Stimulated activated CD8-positive, alpha-beta memory T cell treated with anti-CD3 and anti-CD28 coated beads, Interleukin-15, amount 100 ng/mL, for 24 hours (primary cell): Measurements from ENCODE around the gene CABS1.

Source experiments
- DNase-seq: peaks from one replicate; pipeline ENCODE4 v3.0.0-alpha.2; 2020; ENCODE audit warnings: low read depth

CABS1 gene

DNA sequence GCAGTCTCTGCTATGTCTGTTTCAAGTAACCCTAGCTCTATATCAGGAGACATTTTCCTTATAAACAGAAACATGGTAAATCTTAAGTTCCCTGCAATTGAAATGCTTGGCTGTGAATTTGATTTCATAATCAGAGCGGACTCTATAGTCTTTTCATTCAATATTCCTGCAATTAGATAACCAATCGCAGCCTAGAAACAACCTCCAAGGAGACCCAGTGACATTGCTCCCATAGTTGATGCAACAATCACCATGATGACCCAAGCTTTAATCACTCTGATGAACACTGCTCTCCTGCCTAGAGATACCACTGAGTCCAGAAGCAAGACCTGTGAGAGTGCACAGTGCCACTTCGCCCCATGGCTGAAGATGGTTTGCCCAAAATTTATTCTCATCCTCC lies at the start of gene CABS1:
Gene CABS1 (plus strand): TSS at position 301 of the 400 bp plus-strand sequence. CDS start 59 bp downstream, at position 360.
- no peak for DNase-seq

DNA sequence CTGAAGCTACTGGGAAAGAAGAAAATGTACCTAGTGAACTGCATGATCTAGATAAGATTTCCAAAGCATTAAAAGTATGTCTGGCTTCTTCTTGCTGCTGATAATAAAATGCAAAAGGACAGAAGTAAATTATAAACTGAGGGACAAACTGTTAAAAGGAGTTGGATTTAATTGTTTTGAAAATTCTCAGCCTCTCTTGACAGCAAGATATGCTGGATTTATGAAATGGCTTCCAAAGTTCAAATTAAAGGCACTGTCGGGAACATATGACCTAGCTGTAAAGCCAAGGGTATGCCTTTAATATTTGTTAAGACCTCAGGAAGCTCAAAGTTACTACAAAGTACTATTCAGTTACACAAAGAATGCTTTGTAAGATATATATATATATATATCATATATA lies 46.1 kb upstream of the CABS1 start:
- no peak for DNase-seq

GRCh38 chr4:70291341-70291740 lies 43.4 kb upstream of the CABS1 start:
- DNase-seq: no peak

DNA sequence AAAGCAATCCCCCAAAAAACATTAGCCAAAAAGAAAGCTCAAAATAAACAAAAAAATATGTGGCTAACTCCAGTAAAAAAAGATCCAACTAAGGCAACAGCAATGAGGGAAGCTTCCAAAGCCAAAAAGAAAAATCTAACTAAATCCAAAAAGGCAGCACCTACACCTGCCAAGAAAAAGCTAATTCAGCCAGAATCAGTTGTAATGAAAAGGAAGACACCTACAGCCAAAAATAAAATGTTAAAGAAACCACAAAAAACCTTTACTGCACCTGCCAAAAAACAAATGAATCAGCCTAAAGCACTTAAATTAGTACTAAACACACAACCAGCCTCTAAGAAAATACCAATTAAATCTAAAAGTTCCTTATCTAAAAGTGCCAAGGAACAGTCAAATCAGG lies 37.2 kb upstream of the CABS1 start:
- DNase-seq: no peak

DNA sequence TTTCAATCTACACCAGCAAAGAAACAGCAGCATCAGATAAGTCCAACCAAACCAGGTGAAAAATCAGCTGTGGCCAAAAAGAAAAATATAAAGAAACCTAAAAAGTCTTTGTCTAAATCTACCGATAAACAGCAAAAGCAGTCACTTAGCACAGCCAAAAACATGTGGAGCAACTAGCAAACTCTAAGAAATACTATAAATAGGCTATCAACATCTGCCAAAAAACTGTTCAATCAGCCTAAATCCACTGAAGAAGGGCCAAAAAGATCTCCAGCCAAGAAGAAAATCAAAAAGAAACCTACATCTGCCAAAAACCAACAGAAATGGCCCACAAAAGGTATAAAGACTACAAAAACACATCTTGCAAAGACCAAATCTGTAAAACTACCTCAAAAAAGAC lies 36.7 kb upstream of the CABS1 start:
- no peak for DNase-seq

- no peak for DNase-seq
Measured at GRCh38 chr4:70299643-70300042, 35.1 kb upstream of the CABS1 start.

- no peak for DNase-seq
Measured at GRCh38 chr4:70300215-70300614, 34.6 kb upstream of the CABS1 start.

DNA sequence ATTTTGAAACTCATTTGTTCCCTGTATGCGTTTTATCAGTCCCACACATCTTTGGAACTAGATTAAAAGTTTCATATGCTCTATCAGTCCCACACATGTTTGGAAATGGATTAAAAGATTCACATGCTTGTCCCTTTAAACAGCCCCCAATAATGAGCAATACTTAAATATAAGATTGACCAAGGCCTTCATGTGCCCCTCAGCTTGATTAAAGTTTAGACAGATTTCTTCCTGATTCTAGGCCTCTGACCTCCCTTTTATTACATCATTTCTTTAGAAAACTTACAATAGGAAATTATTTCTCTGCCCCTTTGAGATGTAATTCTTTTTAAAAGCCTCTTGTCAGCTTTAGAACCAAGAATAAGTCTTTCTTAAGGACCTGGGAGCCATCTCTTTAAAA lies 31.7 kb upstream of the CABS1 start:
- no peak for DNase-seq

DNA sequence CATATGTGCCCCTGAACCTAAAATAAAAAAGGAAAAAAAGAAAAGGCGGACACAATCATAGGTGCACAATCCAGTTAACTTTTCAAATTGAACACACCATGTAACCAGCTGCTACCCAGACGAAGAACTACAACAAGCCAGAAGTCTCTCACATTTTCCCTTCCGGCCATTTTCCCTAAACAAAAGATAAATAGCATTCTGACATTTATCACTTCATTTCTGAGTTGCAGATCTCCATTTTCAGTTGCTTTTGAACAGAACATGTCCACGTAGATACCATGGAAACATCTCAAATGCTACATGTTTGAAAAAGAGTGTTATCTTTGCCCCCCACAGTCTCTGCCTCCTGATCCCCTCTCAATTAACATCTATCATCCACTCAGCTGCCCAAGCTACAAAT lies 29.2 kb upstream of the CABS1 start:
- no peak for DNase-seq

- no peak for DNase-seq
Measured at GRCh38 chr4:70306076-70306475, 28.7 kb upstream of the CABS1 start.

- DNase-seq: no peak
Measured at GRCh38 chr4:70313736-70314135, 21.0 kb upstream of the CABS1 start.

GRCh38 chr4:70315928-70316327 lies 18.9 kb upstream of the CABS1 start:
- no peak for DNase-seq

DNA sequence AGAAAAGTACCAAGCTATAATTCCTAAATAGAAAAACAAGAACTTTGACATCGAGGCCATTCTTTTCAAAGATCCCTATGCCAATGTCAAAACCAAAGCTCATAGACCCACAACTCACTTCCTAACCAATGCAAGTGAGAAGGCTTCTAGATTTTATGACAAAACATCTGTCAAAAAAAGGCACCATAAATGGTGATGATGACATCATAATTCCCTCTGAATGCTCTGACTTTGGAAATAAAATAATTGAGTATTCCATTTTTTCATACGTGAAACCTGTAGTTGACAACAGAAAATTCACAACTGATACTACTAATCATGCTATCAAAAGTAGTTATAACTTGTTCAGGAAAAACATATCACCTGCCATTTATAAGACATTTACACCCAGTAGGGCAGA lies 8.7 kb upstream of the CABS1 start:
- DNase-seq: no peak

DNA sequence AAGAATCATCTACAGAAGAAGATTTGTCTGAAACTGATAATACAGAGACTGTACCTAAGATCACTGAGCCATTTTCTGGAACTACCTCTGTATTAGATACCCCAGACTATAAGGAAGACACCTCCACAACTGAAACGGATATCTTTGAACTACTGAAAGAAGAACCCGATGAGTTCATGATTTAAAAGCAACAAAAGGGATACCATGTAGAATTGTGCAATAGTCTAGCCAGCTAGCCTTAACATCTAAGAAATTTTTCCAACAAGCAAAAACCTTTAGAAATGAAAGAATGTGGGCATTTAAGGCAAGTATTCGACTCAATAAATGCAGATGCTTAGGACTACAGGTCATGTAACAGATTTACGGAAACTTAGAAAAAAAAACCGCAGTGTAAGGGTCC lies 1.3 kb downstream of the CABS1 start:
- no peak for DNase-seq

GRCh38 chr4:70337886-70338420 lies 3.2 kb downstream of the CABS1 start:
- no peak for DNase-seq

- no peak for DNase-seq
Measured at GRCh38 chr4:70356185-70356584, 21.4 kb downstream of the CABS1 start.

DNA sequence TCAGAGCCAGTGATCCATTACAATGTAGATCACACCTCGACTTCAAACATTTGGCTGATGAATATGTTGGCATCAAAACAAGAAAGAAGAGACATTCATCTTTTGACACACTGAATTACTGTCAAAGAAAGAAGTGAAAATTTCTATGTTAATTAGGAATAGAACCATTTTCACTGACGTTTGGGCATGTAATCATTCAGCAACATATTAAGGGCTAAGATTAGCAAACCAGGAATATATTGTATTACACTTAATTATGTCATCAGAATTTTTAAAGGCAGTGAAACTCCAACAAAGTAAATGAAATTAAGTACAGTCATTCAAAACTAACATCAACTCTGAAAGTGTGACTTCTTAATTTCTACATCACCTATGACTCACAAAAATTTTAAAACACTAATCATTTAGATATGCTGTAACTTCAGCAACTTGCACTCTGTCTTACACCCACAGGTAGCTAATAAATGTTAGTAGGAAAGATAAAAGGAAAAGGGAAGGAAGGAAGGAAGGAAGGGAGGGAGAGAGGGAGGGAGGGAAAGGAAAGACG lies 24.4 kb downstream of the CABS1 start:
- no peak for DNase-seq

DNA sequence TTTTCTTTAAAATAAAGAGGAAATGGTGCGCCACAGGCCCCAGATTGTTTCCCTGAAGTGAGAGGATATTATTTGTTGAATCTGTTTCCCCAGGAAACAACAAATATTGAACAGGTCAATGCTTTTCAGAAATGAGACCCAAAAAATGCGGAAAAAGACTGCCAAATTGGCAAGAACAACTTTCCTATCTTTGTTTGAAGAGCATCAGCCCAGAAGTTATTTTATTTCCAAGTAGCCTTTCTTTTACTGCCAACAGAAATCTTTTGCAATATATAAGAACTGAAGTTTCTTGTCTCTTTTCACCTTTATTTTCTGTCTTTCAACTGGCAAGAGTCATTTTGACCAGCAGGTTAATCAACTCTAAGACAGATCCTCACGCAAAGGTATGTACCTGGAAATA lies 25.7 kb downstream of the CABS1 start, which contains the start of gene SMR3A:
Gene SMR3A (plus strand): TSS at position 301 of the 400 bp plus-strand sequence. CDS start 1,356 bp downstream, outside the sequence.
- no peak for DNase-seq

DNA sequence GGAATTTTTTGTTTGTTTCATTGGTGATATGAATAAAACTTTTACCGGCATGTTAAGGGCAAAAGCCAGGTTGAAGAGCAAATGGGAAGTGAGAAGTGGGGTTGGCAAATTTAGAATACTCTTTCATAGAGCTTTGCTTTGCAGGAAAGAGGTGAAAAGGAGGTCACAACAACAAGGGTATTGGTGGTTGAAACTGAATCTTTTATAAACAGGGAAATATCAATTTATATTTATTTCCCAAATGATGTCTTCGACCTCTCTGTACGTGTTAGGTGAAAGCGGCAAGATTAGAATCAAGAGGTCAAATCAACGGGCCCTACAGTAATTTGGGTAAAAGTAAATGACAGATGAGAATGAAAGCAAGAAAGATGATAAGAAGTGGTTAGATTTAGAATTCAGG lies 29.2 kb downstream of the CABS1 start:
- DNase-seq: no peak

GRCh38 chr4:70365479-70365878 lies 30.7 kb downstream of the CABS1 start:
- no peak for DNase-seq

- DNase-seq: no peak
Measured at GRCh38 chr4:70367813-70368212, 33.0 kb downstream of the CABS1 start.

DNA sequence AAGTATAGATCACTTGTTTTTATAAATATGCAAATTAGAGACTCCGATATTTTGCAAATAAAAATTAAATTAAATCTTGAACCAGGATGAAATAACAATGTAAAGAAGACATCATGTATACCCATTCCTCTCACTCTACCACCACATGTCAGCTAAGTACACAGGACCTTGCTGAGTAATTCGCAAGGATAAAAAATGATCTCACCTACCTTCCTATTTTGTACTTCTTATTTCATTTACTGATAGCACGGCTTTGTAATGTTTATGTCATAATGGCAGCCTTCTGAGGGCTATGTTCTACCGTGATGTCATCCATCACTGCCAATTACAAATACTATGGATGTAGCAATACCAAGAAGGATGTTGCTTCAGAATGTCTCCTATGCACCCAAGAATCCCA lies 37.2 kb downstream of the CABS1 start:
- no peak for DNase-seq

- no peak for DNase-seq
Measured at GRCh38 chr4:70372760-70373159, 38.0 kb downstream of the CABS1 start.

GRCh38 chr4:70380578-70380977 lies 45.8 kb downstream of the CABS1 start:
- no peak for DNase-seq
